ENCODE data around the gene ADAMTS6. TPM values are rescaled to one million over a fixed set of nuclear protein-coding genes. Genes with fewer than 3 reads are reported as not detected.

ADAMTS6 gene
- total RNA-seq, 1 experiment from 2014 or later = 1.2 TPM

DNA sequence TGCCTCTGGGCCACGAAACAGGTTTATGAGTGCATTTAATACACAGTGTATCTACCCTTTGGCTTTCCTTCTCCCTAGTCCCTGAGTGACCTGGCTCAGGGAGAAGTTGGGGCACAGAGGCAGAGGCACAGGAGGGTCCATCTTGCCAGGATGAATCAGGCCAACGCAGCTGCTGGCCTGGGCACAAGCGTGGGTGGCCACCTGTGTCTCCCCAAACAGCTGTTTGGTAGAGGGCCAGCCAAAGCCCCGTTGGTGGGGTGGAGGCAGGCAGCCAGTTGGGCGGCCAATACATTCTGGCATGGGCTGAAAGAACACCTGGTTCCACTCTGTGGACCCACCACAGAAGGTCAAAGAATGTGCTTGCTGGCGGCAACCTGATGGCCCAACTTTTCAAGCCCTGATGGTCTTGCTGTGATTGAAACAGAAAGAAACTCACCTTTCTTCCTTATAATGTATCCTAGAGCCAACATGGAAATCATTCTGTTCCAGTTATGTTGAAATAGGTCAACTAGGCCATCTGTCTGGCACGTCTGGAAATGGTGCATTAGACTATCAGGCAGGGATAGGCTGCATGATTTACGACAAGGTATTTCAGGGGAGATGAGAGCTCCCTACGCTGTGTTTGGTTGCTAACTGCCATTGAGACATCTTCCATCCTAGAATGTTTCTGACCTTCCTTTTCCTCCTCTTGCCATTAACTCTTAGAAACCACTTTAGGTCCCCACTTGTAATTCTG is 337.4 kb downstream of the ADAMTS6 start:
- H3K27ac Mint-ChIP-seq (ENCODE audit: unreplicated experiment) = no peak overlapping the region
- BruUV-seq (replicated peaks) = no TSS peak
- H3K36me3 Mint-ChIP-seq (ENCODE audit: insufficient read depth, unreplicated experiment) = peaks cover under 1% of the 10 kb centered on the region
- no peaks in the 10 kb centered on the region for H3K9me3 Mint-ChIP-seq (ENCODE audit: low read depth, unreplicated experiment)
- no peaks in the 10 kb centered on the region for H3K4me1 Mint-ChIP-seq (ENCODE audit: low read depth, unreplicated experiment)
- DNase-seq = no peak
- H3K4me3 Mint-ChIP-seq (ENCODE audit: low read depth, unreplicated experiment) = no peak overlapping the region
- intact Hi-C loops (cut with micrococcal nuclease; ENCODE audit: unreplicated experiment) = no loop called here
- CTCF ChIA-PET = no interaction called here
- H3K27me3 Mint-ChIP-seq (ENCODE audit: unreplicated experiment) = no peaks in the 10 kb centered on the region
- TF ChIP-seq, protein P1, sequence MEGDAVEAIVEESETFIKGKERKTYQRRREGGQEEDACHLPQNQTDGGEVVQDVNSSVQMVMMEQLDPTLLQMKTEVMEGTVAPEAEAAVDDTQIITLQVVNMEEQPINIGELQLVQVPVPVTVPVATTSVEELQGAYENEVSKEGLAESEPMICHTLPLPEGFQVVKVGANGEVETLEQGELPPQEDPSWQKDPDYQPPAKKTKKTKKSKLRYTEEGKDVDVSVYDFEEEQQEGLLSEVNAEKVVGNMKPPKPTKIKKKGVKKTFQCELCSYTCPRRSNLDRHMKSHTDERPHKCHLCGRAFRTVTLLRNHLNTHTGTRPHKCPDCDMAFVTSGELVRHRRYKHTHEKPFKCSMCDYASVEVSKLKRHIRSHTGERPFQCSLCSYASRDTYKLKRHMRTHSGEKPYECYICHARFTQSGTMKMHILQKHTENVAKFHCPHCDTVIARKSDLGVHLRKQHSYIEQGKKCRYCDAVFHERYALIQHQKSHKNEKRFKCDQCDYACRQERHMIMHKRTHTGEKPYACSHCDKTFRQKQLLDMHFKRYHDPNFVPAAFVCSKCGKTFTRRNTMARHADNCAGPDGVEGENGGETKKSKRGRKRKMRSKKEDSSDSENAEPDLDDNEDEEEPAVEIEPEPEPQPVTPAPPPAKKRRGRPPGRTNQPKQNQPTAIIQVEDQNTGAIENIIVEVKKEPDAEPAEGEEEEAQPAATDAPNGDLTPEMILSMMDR (IDR thresholded peaks at IDR 0.05; ENCODE audit: unreplicated experiment) = no peak

DNA sequence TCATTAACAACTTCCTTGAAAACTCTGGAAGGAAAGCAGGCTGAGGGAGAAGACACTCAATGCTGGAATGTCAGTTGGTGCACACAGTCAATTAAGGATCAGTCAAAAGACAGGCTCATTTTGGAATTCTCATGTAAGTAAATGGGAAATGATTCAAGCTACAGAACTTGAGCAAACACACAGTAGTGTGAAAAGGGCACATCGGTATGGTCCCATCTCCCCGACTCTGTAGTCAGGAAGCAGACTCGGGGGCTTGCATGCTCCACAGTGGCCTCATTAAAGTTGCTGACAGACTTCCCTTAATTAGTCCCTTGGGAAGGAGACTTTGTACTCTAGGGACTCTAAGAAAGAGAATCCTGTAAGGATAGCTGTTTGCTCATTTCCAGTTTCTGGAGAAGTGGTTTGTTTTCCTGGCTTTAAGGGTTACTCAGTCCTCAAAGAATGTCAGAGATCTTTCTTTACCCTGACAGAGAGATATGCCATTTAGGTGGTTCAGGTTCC is 339.2 kb downstream of the ADAMTS6 start:
- BruUV-seq (replicated peaks) = no TSS peak
- no peak overlapping the region for H3K27ac Mint-ChIP-seq (ENCODE audit: unreplicated experiment)

DNA sequence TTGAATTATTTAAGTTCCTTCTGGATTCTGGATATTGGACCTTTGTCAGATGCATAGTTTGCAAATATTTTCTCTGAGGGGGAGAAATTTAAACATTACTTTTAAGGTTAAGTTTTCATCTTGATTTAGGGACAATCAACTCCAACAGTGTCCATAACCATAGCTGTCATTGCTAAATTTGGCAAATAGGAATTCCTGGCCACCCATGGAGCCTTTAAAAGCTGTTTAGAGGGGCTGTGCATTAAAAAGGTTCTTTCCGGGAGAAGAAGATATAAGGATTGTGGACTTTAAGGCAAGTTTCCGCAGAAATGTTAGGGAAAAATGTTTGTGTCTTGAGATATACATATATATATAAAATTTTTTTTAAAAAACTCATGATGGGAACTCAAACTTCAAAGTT is 339.7 kb downstream of the ADAMTS6 start:
- H3K9me3 Mint-ChIP-seq (ENCODE audit: low read depth, unreplicated experiment) = no peaks in the 10 kb centered on the region
- H3K27me3 Mint-ChIP-seq (ENCODE audit: unreplicated experiment) = no peaks in the 10 kb centered on the region
- H3K27ac Mint-ChIP-seq (ENCODE audit: unreplicated experiment) = no peak overlapping the region
- H3K4me1 Mint-ChIP-seq (ENCODE audit: low read depth, unreplicated experiment) = no peaks in the 10 kb centered on the region
- intact Hi-C loops (cut with micrococcal nuclease; ENCODE audit: unreplicated experiment) = no loop called here
- TF ChIP-seq, protein P1 (IDR thresholded peaks at IDR 0.05; ENCODE audit: unreplicated experiment) = no peak
- peaks cover 5% of the 10 kb centered on the region for H3K36me3 Mint-ChIP-seq (ENCODE audit: insufficient read depth, unreplicated experiment)
- CTCF ChIA-PET = no interaction called here
- no peak overlapping the region for H3K4me3 Mint-ChIP-seq (ENCODE audit: low read depth, unreplicated experiment)
- DNase-seq = no peak
- no TSS peak for BruUV-seq (replicated peaks)

More for the DNA sequence above, 339.2 kb downstream of the ADAMTS6 start:
- intact Hi-C loops (cut with micrococcal nuclease; ENCODE audit: unreplicated experiment) = no loop called here
- Mint-ChIP-seq H3K4me3 (ENCODE audit: low read depth, unreplicated experiment) (no peak overlapping the region), H3K4me1 (ENCODE audit: low read depth, unreplicated experiment) (no peaks in the 10 kb centered on the region), H3K27me3 (ENCODE audit: unreplicated experiment) (no peaks in the 10 kb centered on the region), H3K36me3 (ENCODE audit: insufficient read depth, unreplicated experiment) (peaks cover 5% of the 10 kb centered on the region), H3K9me3 (ENCODE audit: low read depth, unreplicated experiment) (no peaks in the 10 kb centered on the region)
- CTCF ChIA-PET = no interaction called here
- no peak for DNase-seq
- TF ChIP-seq, protein P1 (IDR thresholded peaks at IDR 0.05; ENCODE audit: unreplicated experiment) = no peak

GRCh38 chr5:65141493-65141892 is 340.2 kb downstream of the ADAMTS6 start:
- H3K9me3 Mint-ChIP-seq (ENCODE audit: low read depth, unreplicated experiment) = no peaks in the 10 kb centered on the region
- H3K27me3 Mint-ChIP-seq (ENCODE audit: unreplicated experiment) = no peaks in the 10 kb centered on the region
- intact Hi-C loops (cut with micrococcal nuclease; ENCODE audit: unreplicated experiment) = no loop called here
- no peaks in the 10 kb centered on the region for H3K4me1 Mint-ChIP-seq (ENCODE audit: low read depth, unreplicated experiment)
- no peak overlapping the region for H3K4me3 Mint-ChIP-seq (ENCODE audit: low read depth, unreplicated experiment)
- CTCF ChIA-PET = no interaction called here
- H3K36me3 Mint-ChIP-seq (ENCODE audit: insufficient read depth, unreplicated experiment) = peaks cover 5% of the 10 kb centered on the region
- no TSS peak for BruUV-seq (replicated peaks)
- H3K27ac Mint-ChIP-seq (ENCODE audit: unreplicated experiment) = no peak overlapping the region
- TF ChIP-seq, protein P1 (IDR thresholded peaks at IDR 0.05; ENCODE audit: unreplicated experiment) = no peak
- DNase-seq = no peak

All from Calu3 (cell line).